Stimulated activated CD4-positive, alpha-beta T cell treated with anti-CD3 and anti-CD28 coated beads, Interleukin-15, amount 100 ng/mL, for 1 hour (primary cell): Measurements from ENCODE around the gene PARD6G.

Experiments
- DNase-seq, 2 donors: peaks; one replicate each; pipeline ENCODE4 v3.0.0-alpha.2; 2020; ENCODE audit warnings: low read depth in 1 of 2, low spot score in 1 of 2

Gene PARD6G

DNA sequence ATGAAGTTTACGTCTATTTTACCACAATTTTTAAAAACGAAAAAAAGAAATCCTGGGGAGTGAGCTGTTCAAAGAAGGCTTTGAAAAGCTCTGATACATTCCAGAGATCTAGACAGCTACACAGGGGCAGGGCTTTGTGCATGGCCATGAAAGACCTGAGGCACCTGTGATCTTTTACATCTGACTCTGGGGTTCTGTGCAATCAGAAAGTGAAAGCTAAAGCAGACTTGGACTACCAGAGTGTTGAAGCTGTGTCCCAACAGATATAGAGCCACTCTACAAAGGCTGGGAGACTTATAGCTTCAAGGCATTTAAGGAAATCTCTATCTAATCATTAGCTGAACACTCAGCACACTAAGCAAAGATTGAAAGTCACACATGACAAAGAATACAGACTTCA, 34.1 kb downstream of the PARD6G start:
- no peak for DNase-seq

DNA sequence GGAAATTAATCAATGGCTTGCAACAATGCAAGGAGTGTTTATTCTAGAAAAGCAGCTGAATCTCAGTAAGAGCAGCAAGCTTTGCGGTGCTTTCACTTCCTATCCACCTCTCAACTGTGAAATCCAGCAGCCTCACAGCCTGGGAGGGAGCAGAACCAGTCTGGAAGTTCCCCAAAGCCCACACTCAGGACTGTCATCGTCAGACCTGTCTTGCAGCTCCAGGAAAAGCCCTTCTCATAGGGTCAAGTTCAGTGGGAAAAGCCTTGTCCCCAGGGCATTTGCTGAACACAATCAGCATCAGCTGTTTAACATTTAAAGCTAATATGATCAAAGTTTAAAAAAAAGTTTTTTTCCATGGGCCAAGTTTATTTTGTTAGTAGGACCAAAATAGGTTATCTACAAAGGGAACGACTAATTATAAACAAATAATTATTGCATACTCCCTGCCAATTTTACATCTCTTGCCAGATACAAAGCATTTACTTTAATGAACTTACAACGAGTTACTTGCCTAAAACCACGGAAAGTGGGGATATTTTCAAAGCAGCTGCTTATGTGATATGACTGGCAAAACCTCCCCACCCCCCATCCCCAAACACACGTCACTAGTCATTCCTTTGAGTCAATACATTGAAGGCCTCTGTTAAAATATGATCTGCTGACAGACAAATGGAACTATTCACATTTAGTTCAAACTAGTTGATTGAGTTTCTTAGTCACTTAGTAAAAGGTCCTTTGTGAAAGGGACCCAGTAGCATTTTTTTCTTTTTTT, 36.8 kb downstream of the PARD6G start:
- DNase-seq: no peak

DNA sequence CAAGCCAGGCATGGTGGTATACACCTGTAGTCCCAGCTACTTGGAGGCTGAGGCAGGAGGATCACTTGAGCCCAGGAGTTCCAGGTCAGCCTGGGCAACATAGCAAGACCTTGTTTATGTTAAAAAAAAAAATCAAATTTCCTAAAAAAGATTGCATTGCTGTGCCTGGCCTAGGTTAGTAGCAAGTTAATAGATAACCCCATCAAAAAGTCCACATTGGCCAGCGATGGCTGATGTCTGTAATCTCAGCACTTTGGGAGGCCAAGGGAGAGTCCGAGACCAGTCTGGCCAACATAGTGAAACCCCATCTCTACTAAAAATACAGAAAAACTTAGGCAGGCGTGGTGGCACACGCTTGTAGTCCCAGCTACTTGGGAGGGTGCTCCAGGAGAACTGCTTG, 38.7 kb downstream of the PARD6G start:
- DNase-seq: no peak

DNA sequence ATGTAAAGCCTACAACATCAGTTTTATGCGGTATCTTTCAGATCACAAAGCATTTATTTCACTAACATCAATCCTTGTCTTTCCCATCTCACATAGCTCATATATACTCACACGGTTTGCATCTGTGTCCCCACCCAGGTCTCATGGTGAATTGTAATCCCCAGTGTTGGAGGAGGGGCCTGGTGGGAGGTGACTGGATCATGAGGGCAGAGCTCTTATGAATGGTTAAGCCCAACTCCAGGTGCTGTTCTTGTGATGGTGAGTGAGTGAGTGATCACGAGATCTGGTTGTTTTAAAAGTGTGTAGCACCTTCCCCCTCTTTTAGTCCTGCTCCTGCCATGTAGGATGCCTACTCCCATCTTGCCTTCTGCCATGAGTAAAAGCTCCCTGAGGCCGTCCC, 42.0 kb downstream of the PARD6G start:
- DNase-seq: no peak

- no peak for DNase-seq
These were observed 43.2 kb downstream of the PARD6G start for GRCh38 chr18:80204142-80204541.

GRCh38 chr18:80203249-80203648, 44.1 kb downstream of the PARD6G start:
- DNase-seq: no peak

DNA sequence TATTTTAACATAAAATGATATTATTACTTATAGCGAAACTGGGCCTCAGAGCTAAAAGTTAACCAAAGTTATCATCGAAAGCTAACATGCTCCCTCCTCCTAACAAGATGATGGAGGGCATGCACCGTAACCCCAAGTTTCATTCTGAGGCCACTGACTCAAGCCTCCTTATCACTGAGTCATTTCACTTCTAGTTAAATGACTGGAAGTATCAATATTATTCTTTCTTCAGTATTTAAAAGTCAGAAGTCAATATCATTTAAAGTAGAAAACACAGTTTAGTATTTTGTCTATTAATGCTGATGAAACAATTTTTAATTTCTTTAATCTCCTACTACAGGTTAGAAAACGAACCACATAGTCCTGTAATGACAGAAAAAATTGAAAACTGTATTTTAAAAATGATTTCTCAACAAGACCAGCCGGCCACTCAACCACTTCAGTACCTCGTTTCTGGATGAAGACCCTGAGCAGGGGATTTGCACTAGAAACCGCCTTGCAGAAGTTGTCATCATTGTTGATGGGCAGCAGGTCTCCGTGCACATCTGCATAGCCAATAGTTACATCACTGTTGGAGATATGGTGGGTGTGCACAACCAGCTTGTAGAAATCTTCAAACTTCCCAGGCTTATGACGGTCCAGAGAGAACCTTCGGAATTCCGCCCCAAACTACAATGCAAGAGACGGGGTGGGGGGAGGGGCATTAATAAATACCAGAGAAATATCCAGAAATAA, 44.9 kb downstream of the PARD6G start:
- no peak for DNase-seq

DNA sequence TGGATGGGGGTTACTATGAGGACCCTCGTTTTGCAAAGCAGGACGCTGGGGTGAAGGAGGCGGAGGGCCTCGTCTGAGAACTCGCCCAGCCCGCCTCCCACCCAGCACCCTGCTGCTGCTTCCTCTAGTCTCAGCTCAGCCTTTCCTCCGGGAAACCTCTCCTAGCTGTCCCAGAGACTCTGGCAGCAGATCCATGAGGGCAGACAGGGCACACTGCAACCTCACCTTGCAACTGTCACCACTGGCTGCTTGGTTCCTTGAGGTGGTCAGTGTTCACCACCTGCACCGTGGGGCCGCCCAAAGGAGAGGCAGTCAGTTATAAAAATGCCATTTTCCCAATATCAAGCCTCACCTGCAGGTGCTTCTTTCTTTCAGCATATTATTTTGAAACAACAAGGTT, 45.6 kb downstream of the PARD6G start:
- DNase-seq: no peak

GRCh38 chr18:80200932-80201672, 46.2 kb downstream of the PARD6G start:
- no peak for DNase-seq

- DNase-seq: no peak
These were observed 47.0 kb downstream of the PARD6G start for GRCh38 chr18:80200171-80200931.

- no peak for DNase-seq
These were observed 48.1 kb downstream of the PARD6G start for GRCh38 chr18:80198994-80199748.

DNA sequence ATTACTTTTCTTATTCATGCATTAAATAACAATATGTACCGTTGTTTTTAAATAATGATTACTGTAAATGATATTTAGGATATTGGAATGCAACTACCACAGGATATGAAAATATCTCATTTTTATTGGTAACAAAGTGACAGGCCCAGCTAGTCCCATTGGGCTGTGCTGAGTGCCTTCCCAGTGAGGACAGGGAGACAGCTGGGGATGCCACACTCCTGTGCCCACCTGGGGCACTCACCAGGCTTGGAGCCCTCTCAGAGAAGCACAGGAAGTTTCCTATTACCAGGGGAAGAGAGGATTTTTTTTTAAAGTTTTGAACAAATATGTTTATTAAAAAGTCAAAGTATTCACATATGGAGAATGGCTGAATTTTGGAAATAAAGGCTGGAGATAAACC, 48.9 kb downstream of the PARD6G start:
- DNase-seq: no peak

DNA sequence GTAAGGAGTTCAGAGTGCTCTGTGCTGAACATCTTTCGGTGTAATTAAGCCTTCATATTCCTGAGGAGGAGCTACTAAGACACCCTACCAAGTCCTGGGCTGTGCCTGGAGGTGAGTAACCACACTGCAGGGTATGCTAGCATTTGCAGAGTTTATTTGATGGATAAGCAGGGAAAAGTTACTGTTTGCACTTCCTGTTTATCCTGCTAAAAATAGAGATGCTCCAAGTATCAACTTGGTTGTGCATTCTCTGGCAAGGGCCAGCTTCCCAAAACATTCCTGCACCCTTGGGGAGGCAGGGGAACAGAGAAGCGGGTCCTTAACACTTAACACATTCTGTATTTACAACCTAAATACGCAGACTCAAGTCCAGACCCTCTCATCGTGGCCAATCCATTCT, 49.8 kb downstream of the PARD6G start:
- no peak for DNase-seq

GRCh38 chr18:80196528-80197320, 50.6 kb downstream of the PARD6G start:
- DNase-seq: no peak

GRCh38 chr18:80194874-80195570, 52.3 kb downstream of the PARD6G start:
- no peak for DNase-seq

DNA sequence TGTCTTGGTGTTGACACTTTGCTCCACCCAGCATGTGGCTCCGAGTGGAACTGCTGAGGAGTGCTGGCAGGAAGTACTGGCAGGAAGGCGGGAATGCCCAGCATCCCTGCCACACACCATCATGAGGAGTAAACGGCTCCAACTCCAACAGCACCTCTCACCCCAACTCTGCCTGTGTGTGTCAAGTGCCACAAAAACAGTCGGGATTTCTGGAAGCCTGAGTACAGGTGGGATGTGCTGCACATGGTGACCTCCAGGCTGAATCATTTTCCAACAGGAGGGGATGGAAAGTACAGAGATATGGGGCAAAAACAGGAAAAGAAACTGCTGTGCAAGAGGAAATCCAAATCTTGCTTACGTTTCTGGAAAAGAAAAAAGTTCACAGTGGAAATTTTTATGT, 53.6 kb downstream of the PARD6G start:
- no peak for DNase-seq

GRCh38 chr18:80192653-80193385, 54.5 kb downstream of the PARD6G start:
- no peak for DNase-seq

- no peak for DNase-seq
These were observed 55.2 kb downstream of the PARD6G start for GRCh38 chr18:80191907-80192652.
